WERI-Rb-1 (cell line): ENCODE results near the gene MTMR4.

Experiments
- DNase-seq: peaks from one replicate; pipeline ENCODE4 v3.0.0-alpha.2; 2020
- H3K27ac ChIP-seq: fragments of 250-450 bp; sonication (Bioruptor Pico); 2 replicates; pipeline ENCODE4 v1.5.1; 2020; ENCODE audit warnings: mild to moderate bottlenecking, moderate library complexity
- H3K27me3 ChIP-seq: fragments of 250-450 bp; sonication (Bioruptor Pico); 2 replicates; pipeline ENCODE4 v1.5.1; 2021; ENCODE audit warnings: mild to moderate bottlenecking, low read depth, moderate library complexity; ENCODE audit not compliant: insufficient read depth, severe bottlenecking
- H3K36me3 ChIP-seq: fragments of 250-450 bp; sonication (Bioruptor Pico); 2 replicates; pipeline ENCODE4 v1.5.1; 2020; ENCODE audit warnings: mild to moderate bottlenecking, moderate library complexity
- H3K4me3 ChIP-seq: 2 replicates; pipeline ENCODE4 v1.5.1; 2011; ENCODE audit warnings: low read depth, mild to moderate bottlenecking, control low read depth, low read length
- H3K9me3 ChIP-seq: fragments of 250-450 bp; sonication (Bioruptor Pico); 2 replicates; pipeline ENCODE4 v1.5.1; 2021; ENCODE audit warnings: mild to moderate bottlenecking, moderate library complexity; ENCODE audit not compliant: severe bottlenecking
- CTCF ChIP-seq: IDR thresholded peaks from 2 replicates; pipeline ENCODE4 v1.5.1; 2011; ENCODE audit warnings: low read depth, mild to moderate bottlenecking, control low read depth, inconsistent platforms, low read length

The MTMR4 gene

DNA sequence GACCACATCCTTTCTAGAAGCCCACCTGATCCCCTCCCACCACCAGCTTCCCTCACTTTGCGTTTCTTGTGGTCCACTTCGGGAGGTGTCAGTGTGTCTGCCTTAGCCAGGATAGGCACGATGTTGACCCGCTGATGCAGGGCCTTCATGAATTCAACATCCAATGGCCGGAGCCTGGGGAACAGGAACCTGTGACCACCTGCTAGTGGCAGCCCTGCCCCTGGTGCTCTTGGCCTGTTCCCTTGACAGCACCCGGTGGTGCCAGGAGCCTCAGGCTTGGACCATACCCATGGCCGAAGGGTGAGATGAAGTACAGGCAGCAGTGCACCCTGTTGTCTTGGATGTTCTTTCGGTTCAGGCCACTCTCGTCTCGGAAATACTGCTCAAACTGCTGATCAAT, 7.2 kb upstream of the MTMR4 start:
- H3K9me3 ChIP-seq, result no peaks in the 10 kb centered on the region
- no peaks in the 10 kb centered on the region for H3K27me3 ChIP-seq
- H3K27ac ChIP-seq, result no peak overlapping the region
- no peak for DNase-seq
- no peak for TF ChIP-seq CTCF
- H3K36me3 ChIP-seq, result peaks cover 62% of the 10 kb centered on the region
- no peak overlapping the region for H3K4me3 ChIP-seq

DNA sequence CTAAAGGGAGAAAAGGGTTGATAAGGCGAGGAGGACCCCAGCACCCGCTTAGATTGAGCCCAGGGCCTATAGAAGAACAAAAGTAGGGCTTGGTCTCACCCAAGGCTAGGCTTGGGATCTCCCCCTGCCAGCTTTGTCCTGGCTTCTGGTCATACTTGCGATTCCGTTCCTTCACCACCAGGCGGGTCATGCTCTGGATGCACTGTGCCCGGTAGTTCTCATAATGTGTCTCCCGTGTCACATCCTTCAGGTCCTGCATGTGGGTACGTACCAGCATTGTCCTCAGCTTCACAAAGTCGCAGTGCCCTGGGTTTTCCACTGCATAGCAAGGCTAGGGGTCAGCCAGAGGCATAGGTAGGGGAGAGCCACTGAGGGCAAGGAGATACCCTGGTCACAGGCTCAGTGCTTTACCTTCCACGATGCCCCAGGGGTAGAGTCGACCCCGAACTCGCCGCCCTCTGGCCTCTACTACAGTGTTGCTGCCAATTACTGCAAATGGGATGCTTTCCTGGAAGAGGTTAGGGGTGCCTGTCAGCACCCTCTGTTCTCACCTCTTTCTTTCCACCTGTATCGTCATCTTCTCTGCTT, 6.5 kb upstream of the MTMR4 start:
- peak; percentile 80 for TF ChIP-seq CTCF
- H3K4me3 ChIP-seq, result no peak overlapping the region
- no peaks in the 10 kb centered on the region for H3K9me3 ChIP-seq
- DNase-seq, result peak; percentile 62
- no peak overlapping the region for H3K27ac ChIP-seq
- H3K27me3 ChIP-seq, result no peaks in the 10 kb centered on the region
- H3K36me3 ChIP-seq, result peaks cover 58% of the 10 kb centered on the region

DNA sequence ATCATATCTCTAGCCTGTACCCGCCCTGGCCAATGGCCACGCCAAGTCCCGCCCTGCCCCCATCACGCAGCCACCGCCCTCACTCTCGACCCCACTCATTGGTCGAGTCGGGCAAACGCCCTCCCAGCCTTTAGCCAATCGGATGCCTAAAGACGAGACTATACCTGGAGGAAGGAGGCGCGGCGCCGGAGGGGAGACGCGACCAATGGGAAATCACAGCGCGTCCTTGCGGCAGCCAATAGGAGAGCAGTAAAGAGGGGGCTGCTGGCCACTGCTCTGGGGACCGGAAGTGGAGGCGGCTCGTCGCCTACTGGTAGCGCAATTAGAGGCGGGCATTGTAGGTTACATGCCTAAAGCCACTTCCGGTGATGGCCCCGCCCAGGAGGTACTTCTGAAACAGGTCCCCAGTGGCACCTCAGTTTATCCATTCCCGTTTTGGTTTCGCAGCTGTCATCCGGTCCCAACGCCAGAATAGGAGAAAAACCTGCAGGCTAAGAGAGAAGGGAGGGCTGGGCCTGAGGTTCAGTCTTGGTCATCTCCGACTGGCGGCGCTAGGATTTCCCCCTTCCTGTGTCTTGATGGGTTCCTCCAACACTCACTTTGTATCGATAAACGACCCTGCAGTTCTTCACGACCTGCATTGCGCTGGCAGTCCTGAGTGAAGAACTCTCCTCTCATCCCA, 3.6 kb upstream of the MTMR4 start:
- peaks cover 39% of the 10 kb centered on the region for H3K36me3 ChIP-seq
- DNase-seq, result peak; percentile 100
- H3K4me3 ChIP-seq, result peak overlapping the region; percentile 97
- peak overlapping the region; percentile 85 for H3K27ac ChIP-seq
- no peak for TF ChIP-seq CTCF
- H3K9me3 ChIP-seq, result no peaks in the 10 kb centered on the region
- H3K27me3 ChIP-seq, result no peaks in the 10 kb centered on the region

- no peak for DNase-seq
- Histone ChIP-seq H3K9me3 (no peaks in the 10 kb centered on the region), H3K27me3 (no peaks in the 10 kb centered on the region), H3K36me3 (peaks cover 38% of the 10 kb centered on the region), H3K27ac (peak overlapping the region; percentile 85), H3K4me3 (peak overlapping the region; percentile 97)
- TF ChIP-seq CTCF, result no peak
Measured at GRCh38 chr17:58517378-58517927, 3.0 kb upstream of the MTMR4 start.

GRCh38 chr17:58516644-58517377, 2.4 kb upstream of the MTMR4 start:
- peak overlapping the region; percentile 85 for H3K27ac ChIP-seq
- no peak for DNase-seq
- no peaks in the 10 kb centered on the region for H3K9me3 ChIP-seq
- H3K27me3 ChIP-seq, result no peaks in the 10 kb centered on the region
- H3K4me3 ChIP-seq, result peak overlapping the region; percentile 97
- H3K36me3 ChIP-seq, result peaks cover 39% of the 10 kb centered on the region
- TF ChIP-seq CTCF, result no peak
